GM10266 (cell line): ENCODE results near the gene AFDN.

Source experiments
- DNase-seq: peaks from one replicate; pipeline ENCODE4 v3.0.0; 2012; ENCODE audit errors: extremely low spot score
- CTCF ChIP-seq: IDR thresholded peaks from 2 replicates; pipeline ENCODE4 v1.5.1; 2012; ENCODE audit warnings: mild to moderate bottlenecking, low read depth; ENCODE audit not compliant: control insufficient read depth, insufficient read depth; ENCODE audit errors: missing control alignments

The AFDN gene

GRCh38 chr6:167797011-167797471, 29.7 kb upstream of the AFDN start:
- no peak for TF ChIP-seq CTCF
- no peak for DNase-seq

GRCh38 chr6:167797476-167798265, 29.0 kb upstream of the AFDN start:
- no peak for TF ChIP-seq CTCF
- DNase-seq = no peak

GRCh38 chr6:167798453-167798852, 28.3 kb upstream of the AFDN start:
- no peak for TF ChIP-seq CTCF
- DNase-seq = no peak

GRCh38 chr6:167799033-167799821, 27.5 kb upstream of the AFDN start:
- DNase-seq = no peak

GRCh38 chr6:167800549-167800948, 26.2 kb upstream of the AFDN start:
- no peak for TF ChIP-seq CTCF

More at GRCh38 chr6:167799033-167799821, 27.5 kb upstream of the AFDN start:
- TF ChIP-seq CTCF = no peak

GRCh38 chr6:167801263-167801662, 25.4 kb upstream of the AFDN start:
- TF ChIP-seq CTCF = no peak
- DNase-seq = no peak

More at GRCh38 chr6:167800549-167800948, 26.2 kb upstream of the AFDN start:
- DNase-seq = no peak

- no peak for DNase-seq
- no peak for TF ChIP-seq CTCF
Measured at GRCh38 chr6:167802339-167802738, 24.4 kb upstream of the AFDN start.
